Left kidney (tissue), 2 donors: ENCODE results near the gene CCDC138. TPM values are rescaled to one million over a fixed set of nuclear protein-coding genes. Genes with fewer than 3 reads are reported as not detected.

Source experiments
- DNase-seq: peaks from one replicate; pipeline ENCODE4 v3.0.0-alpha.2; 2013
- polyA plus RNA-seq: library from polyadenylated mRNA; unstranded; fragments of 120-200 nt; gene quantifications from one replicate; pipeline ENCODE4 v1.2.1, GENCODE V29; 2013; ENCODE audit not compliant: insufficient read length

The CCDC138 gene
- polyA plus RNA-seq, 1 donor: 20.6 TPM

- DNase-seq: no peak
Measured at GRCh38 chr2:108917526-108917925, 131.0 kb downstream of the CCDC138 start.

- DNase-seq: no peak
Measured at GRCh38 chr2:108918156-108918874, 131.7 kb downstream of the CCDC138 start.

GRCh38 chr2:108918941-108919341 is 132.4 kb downstream of the CCDC138 start:
- no peak for DNase-seq

GRCh38 chr2:108919571-108920373 is 133.2 kb downstream of the CCDC138 start:
- no peak for DNase-seq

GRCh38 chr2:108920686-108921085 is 134.1 kb downstream of the CCDC138 start:
- no peak for DNase-seq

GRCh38 chr2:108921096-108922030 is 134.8 kb downstream of the CCDC138 start:
- no peak for DNase-seq

GRCh38 chr2:108922141-108922915 is 135.8 kb downstream of the CCDC138 start:
- no peak for DNase-seq

GRCh38 chr2:108923019-108923700 is 136.6 kb downstream of the CCDC138 start:
- no peak for DNase-seq

GRCh38 chr2:108923736-108924579 is 137.4 kb downstream of the CCDC138 start:
- no peak for DNase-seq

GRCh38 chr2:108924580-108925251 is 138.1 kb downstream of the CCDC138 start:
- DNase-seq: no peak

GRCh38 chr2:108925286-108925685 is 138.7 kb downstream of the CCDC138 start:
- DNase-seq: no peak

GRCh38 chr2:108925735-108926134 is 139.2 kb downstream of the CCDC138 start:
- no peak for DNase-seq

Other genes with a start within 250 kb of the CCDC138 start
- gene RANBP2, start 67.3 kb upstream of the CCDC138 start, polyA plus RNA-seq: 76.0 TPM
- gene EDAR, start 202.4 kb downstream of the CCDC138 start, polyA plus RNA-seq: 3.1 TPM